PC-3 (cell line): ENCODE measurements around the gene STXBP6. TPM values are rescaled to one million over a fixed set of nuclear protein-coding genes. Genes with fewer than 3 reads are reported as not detected.

Experiments
- ATAC-seq: fragments of 200-7000 bp; cut with Tn5 transposase; 2 replicates; pipeline ENCODE4 v1.9.1; 2020; ENCODE audit warnings: mild to moderate bottlenecking, moderate library complexity
- BruUV-seq: library from RNA; stranded (reverse); fragments of 400-500 nt; replicated peaks from 2 replicates; lab custom pipeline; 2021; lab: Mats Ljungman, UMichigan
- CTCF ChIA-PET: fragments of 300-600 bp; sonication (Branson Sonifier 250); formaldehyde crosslinking; loops from one replicate; lab custom pipeline; 2022; ENCODE audit warnings: antibody characterized with exemption; lab: Charles Lee
- POLR2A ChIA-PET: fragments of 300-600 bp; sonication (Branson Sonifier 250); formaldehyde crosslinking; loops from one replicate; lab custom pipeline; 2022; ENCODE audit warnings: antibody characterized with exemption; ENCODE audit not compliant: unreplicated experiment; lab: Charles Lee
- DNase-seq: peaks from one replicate; pipeline ENCODE4 v3.0.0-alpha.2; 2015
- H2AFZ ChIP-seq: fragments of 300-600 bp; sonication (generic); 2 replicates; pipeline ENCODE4 v1.6.0; 2016; ENCODE audit warnings: antibody characterized with exemption, low read length
- H3F3A ChIP-seq: fragments of 300-600 bp; sonication (generic); one replicate; pipeline ENCODE4 v1.6.0; 2017; ENCODE audit warnings: antibody characterized with exemption, low read length, control low read depth, mild to moderate bottlenecking; ENCODE audit not compliant: unreplicated experiment
- H3K27ac ChIP-seq: fragments of 300-600 bp; sonication (generic); 2 replicates; pipeline ENCODE4 v1.5.1; 2016; ENCODE audit warnings: mild to moderate bottlenecking, low read length
- H3K27me3 ChIP-seq: fragments of 300-600 bp; sonication (generic); 2 replicates; pipeline ENCODE4 v1.6.1; 2016; ENCODE audit warnings: low read length, mixed read lengths
- H3K36me3 ChIP-seq: fragments of 300-600 bp; sonication (generic); 2 replicates; pipeline ENCODE4 v1.6.1; 2016; ENCODE audit warnings: low read depth, mixed run types, low read length, mixed read lengths
- H3K4me1 ChIP-seq: fragments of 300-600 bp; sonication (generic); 2 replicates; pipeline ENCODE4 v1.5.1; 2016; ENCODE audit warnings: low read length; ENCODE audit not compliant: insufficient read depth
- H3K4me2 ChIP-seq: fragments of 300-600 bp; sonication (generic); 2 replicates; pipeline ENCODE4 v1.6.0; 2016; ENCODE audit warnings: low read length
- H3K4me3 ChIP-seq: fragments of 300-600 bp; sonication (generic); 2 replicates; pipeline ENCODE4 v1.5.1; 2016; ENCODE audit warnings: mild to moderate bottlenecking, low read length, mixed read lengths
- H3K79me2 ChIP-seq: fragments of 300-600 bp; sonication (generic); 2 replicates; pipeline ENCODE4 v1.6.1; 2017; ENCODE audit warnings: low read length, mixed read lengths
- H3K9ac ChIP-seq: fragments of 300-600 bp; sonication (generic); 2 replicates; pipeline ENCODE4 v1.6.0; 2016; ENCODE audit warnings: mild to moderate bottlenecking, low read length
- H3K9me2 ChIP-seq: fragments of 300-600 bp; sonication (generic); replicated peaks from 2 replicates; pipeline ENCODE4 v1.6.1; 2016; ENCODE audit warnings: mixed run types, low read length, mixed read lengths
- H3K9me3 ChIP-seq: fragments of 300-600 bp; sonication (generic); 2 replicates; pipeline ENCODE4 v1.6.1; 2016; ENCODE audit warnings: low read length, mixed read lengths
- H4K20me1 ChIP-seq: fragments of 300-600 bp; sonication (generic); 2 replicates; pipeline ENCODE4 v1.6.1; 2016; ENCODE audit warnings: low read length, mixed read lengths
- EZH2 ChIP-seq: fragments of 300-600 bp; sonication (generic); IDR thresholded peaks from one replicate; pipeline ENCODE4 v1.6.1; 2017; ENCODE audit warnings: antibody characterized with exemption, mild to moderate bottlenecking, low read length; ENCODE audit not compliant: unreplicated experiment
- EZH2phosphoT487 ChIP-seq: fragments of 300-600 bp; sonication (generic); IDR thresholded peaks from 2 replicates; pipeline ENCODE4 v1.6.1; 2018; ENCODE audit warnings: mild to moderate bottlenecking, antibody characterized with exemption, low read length, borderline replicate concordance
- intact Hi-C: fragments of 100-400 bp; cut with micrococcal nuclease; formaldehyde crosslinking; loops from 2 replicates; pipeline ENCODE4 v1.9.0; 2023
- total RNA-seq: library from RNA; depleted of rRNA; stranded (reverse); fragments of >200 nt; gene quantifications from 2 replicates; pipeline ENCODE4 v1.2.3, GENCODE V29; 2014
- TF ChIP-seq, protein P1 (sequence below): fragments of 300-600 bp; sonication (generic); conservative IDR thresholded peaks from 2 replicates; pipeline ENCODE4 v1.5.1; 2017; ENCODE audit warnings: antibody characterized with exemption, low read depth, mild to moderate bottlenecking, low read length

The STXBP6 gene
- total RNA-seq, 1 experiment from 2014 or later: 0.40 TPM

DNA sequence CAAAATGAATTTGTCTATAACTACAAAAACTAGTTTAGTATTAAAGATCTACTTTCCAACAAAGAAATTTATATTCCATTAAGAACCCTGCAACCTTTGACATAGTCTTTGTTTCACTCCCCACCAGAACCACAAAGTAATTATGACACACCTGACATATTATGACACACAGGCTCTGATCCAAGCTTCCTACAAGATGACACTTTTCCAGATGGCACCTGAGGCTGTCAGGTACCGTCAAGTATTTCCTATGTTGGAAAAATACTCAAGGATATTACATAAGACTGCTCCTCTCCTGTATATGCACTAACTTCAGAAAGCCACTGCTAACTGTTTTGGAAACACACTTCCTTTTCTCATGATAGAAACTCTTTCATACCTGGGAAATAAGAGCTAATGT, 38.9 kb downstream of the STXBP6 start:
- Histone ChIP-seq H3F3A (no peaks in the 10 kb centered on the region), H3K79me2 (no peaks in the 10 kb centered on the region), H3K4me3 (no peak overlapping the region), H2AFZ (no peak overlapping the region), H3K9ac (no peak overlapping the region), H3K36me3 (no peaks in the 10 kb centered on the region), H3K27ac (no peak overlapping the region), H3K4me1 (no peaks in the 10 kb centered on the region), H3K4me2 (no peak overlapping the region), H3K27me3 (no peaks in the 10 kb centered on the region), H3K9me2 (no peaks in the 10 kb centered on the region), H3K9me3 (peaks cover 7% of the 10 kb centered on the region; the same call in 1 of the 2 replicates), H4K20me1 (no peaks in the 10 kb centered on the region)
- intact Hi-C loops: no loop called here
- TF ChIP-seq, protein P1, sequence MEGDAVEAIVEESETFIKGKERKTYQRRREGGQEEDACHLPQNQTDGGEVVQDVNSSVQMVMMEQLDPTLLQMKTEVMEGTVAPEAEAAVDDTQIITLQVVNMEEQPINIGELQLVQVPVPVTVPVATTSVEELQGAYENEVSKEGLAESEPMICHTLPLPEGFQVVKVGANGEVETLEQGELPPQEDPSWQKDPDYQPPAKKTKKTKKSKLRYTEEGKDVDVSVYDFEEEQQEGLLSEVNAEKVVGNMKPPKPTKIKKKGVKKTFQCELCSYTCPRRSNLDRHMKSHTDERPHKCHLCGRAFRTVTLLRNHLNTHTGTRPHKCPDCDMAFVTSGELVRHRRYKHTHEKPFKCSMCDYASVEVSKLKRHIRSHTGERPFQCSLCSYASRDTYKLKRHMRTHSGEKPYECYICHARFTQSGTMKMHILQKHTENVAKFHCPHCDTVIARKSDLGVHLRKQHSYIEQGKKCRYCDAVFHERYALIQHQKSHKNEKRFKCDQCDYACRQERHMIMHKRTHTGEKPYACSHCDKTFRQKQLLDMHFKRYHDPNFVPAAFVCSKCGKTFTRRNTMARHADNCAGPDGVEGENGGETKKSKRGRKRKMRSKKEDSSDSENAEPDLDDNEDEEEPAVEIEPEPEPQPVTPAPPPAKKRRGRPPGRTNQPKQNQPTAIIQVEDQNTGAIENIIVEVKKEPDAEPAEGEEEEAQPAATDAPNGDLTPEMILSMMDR: no peak
- TF ChIP-seq EZH2phosphoT487: no peak
- no peak for TF ChIP-seq EZH2
- ATAC-seq (no peak), DNase-seq (no peak)
- CTCF ChIA-PET: no interaction called here
- no TSS peak for BruUV-seq
- POLR2A ChIA-PET: no interaction called here

DNA sequence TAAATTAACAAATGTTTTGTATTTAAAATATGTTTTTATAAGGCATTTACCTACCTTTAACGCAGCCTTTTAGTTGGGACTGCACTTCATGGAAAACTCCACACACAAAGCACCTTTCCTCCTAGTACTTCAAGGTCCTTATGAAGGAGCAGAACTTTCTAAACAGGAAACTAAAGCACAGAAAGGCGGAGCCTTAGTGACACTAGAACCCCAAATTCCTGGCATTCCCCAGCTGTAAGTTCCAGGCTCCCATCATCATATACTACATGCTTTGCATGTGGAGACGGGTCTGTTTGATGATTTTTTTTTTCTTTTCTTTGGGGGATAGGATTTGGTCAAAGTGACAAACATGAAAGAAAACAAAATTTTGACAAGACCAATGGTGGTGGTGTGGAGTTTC, 39.5 kb downstream of the STXBP6 start:
- Histone ChIP-seq H3K36me3 (no peaks in the 10 kb centered on the region), H2AFZ (no peak overlapping the region), H3K27ac (no peak overlapping the region), H3K4me1 (no peaks in the 10 kb centered on the region), H3K9ac (no peak overlapping the region), H4K20me1 (no peaks in the 10 kb centered on the region), H3K4me3 (no peak overlapping the region), H3F3A (no peaks in the 10 kb centered on the region), H3K79me2 (no peaks in the 10 kb centered on the region), H3K4me2 (no peak overlapping the region), H3K27me3 (no peaks in the 10 kb centered on the region), H3K9me3 (peaks cover 4% of the 10 kb centered on the region; the same call in 1 of the 2 replicates), H3K9me2 (no peaks in the 10 kb centered on the region)
- TF ChIP-seq, protein P1: no peak
- TF ChIP-seq EZH2phosphoT487 (no peak), EZH2 (no peak)
- BruUV-seq: no TSS peak
- CTCF ChIA-PET: no interaction called here
- ATAC-seq (no peak), DNase-seq (no peak)
- POLR2A ChIA-PET: no interaction called here
- intact Hi-C loops: no loop called here

DNA sequence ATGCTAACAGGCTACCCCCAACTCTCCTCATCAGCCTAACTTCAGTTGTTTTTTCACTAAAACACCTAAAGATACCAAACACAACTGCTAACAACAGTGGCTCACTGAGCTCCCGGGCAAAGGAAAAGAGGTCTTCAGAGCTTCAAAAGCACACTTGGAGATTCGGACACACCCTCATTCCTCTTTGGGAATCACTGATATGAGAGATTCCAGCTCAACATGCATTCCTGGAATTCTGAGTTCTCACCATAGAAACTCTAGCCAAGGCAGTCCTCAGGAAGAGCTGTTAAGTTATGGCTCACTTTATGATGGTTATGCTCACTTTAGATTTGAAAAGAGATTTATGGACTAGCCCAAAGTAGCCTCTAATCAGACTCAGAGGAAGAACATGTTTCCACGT, 40.1 kb downstream of the STXBP6 start:
- no peak for DNase-seq
- Histone ChIP-seq H3K4me1 (no peaks in the 10 kb centered on the region), H3K9me3 (peaks cover 9% of the 10 kb centered on the region; the same call in 1 of the 2 replicates), H3K9ac (no peak overlapping the region), H3K27me3 (no peaks in the 10 kb centered on the region), H3K27ac (no peak overlapping the region), H3F3A (no peaks in the 10 kb centered on the region), H3K9me2 (no peaks in the 10 kb centered on the region), H3K79me2 (no peaks in the 10 kb centered on the region), H3K36me3 (no peaks in the 10 kb centered on the region), H4K20me1 (no peaks in the 10 kb centered on the region), H3K4me3 (no peak overlapping the region), H2AFZ (no peak overlapping the region), H3K4me2 (no peak overlapping the region)
- POLR2A ChIA-PET: no interaction called here
- CTCF ChIA-PET: no interaction called here
- intact Hi-C loops: no loop called here
- BruUV-seq: no TSS peak
- TF ChIP-seq EZH2: no peak
- TF ChIP-seq, protein P1: no peak
- TF ChIP-seq EZH2phosphoT487: no peak
- no peak for ATAC-seq
